HG03354 (cell line): ENCODE results near the gene USP17L20.
"Not testable (repeated sequence)": the region's sequence is repeated elsewhere in the genome, so short reads cannot be mapped to it uniquely, and the experiment has no call there.

ENCODE experiments used
- ATAC-seq: cut with Tn5 transposase; IDR thresholded peaks from one replicate; pipeline ENCODE4 v1.9.1; 2021; ENCODE audit warnings: mild to moderate bottlenecking; ENCODE audit not compliant: unreplicated experiment, poor library complexity, severe bottlenecking

USP17L20 gene

GRCh38 chr4:9257824-9258223 lies at the start of gene USP17L20:
TSS of gene USP17L20 (plus strand) at chr4:9258124. CDS start at chr4:9258124, 0 bp downstream.
- ATAC-seq: not testable (repeated sequence)

DNA sequence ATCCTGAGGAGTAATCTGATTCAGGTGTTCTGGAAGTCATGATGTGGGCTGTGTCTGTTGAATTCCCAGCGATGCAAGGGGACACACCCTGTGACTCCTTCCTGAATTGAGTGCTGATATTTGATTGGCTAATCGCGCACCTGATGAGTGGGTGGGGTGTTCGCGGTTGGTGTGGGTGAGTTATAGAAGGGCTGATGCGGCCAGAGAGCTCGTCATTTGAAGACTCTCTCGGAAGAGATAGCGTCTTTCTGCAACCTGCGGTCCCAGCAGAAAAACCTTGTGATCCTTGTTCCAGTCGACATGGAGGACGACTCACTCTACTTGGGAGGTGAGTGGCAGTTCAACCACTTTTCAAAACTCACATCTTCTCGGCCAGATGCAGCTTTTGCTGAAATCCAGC lies 47.6 kb upstream of the USP17L20 start, which contains the start of gene USP17L10:
TSS of gene USP17L10 (plus strand) at position 301 of the 400 bp plus-strand sequence. CDS start at position 301, 0 bp downstream.
- ATAC-seq: not testable (repeated sequence)

- not testable (repeated sequence) for ATAC-seq
Observed at GRCh38 chr4:9214701-9215100, 43.2 kb upstream of the USP17L20 start.

DNA sequence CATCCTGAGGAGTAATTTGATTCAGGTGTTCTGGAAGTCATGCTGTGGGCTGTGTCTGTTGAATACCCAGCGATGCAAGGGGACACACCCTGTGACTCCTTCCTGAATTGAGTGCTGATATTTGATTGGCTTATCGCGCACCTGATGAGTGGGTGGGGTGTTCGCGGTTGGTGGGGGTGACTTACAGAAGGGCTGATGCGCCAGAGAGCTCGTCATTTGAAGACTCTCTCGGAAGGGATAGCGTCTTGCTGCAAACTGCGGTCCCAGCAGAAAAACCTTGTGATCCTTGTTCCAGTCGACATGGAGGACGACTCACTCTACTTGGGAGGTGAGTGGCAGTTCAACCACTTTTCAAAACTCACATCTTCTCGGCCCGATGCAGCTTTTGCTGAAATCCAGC lies 42.8 kb upstream of the USP17L20 start, which contains the start of gene USP17L11:
TSS of gene USP17L11 (plus strand) at position 301 of the 400 bp plus-strand sequence. CDS start at position 301, 0 bp downstream.
- not testable (repeated sequence) for ATAC-seq

DNA sequence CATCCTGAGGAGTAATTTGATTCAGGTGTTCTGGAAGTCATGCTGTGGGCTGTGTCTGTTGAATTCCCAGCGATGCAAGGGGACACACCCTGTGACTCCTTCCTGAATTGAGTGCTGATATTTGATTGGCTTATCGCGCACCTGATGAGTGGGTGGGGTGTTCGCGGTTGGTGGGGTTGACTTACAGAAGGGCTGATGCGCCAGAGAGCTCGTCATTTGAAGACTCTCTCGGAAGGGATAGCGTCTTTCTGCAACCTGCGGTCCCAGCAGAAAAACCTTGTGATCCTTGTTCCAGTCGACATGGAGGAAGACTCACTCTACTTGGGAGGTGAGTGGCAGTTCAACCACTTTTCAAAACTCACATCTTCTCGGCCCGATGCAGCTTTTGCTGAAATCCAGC lies 38.1 kb upstream of the USP17L20 start, which contains the start of gene USP17L12:
TSS of gene USP17L12 (plus strand) at position 301 of the 400 bp plus-strand sequence. CDS start at position 301, 0 bp downstream.
- ATAC-seq: not testable (repeated sequence)

DNA sequence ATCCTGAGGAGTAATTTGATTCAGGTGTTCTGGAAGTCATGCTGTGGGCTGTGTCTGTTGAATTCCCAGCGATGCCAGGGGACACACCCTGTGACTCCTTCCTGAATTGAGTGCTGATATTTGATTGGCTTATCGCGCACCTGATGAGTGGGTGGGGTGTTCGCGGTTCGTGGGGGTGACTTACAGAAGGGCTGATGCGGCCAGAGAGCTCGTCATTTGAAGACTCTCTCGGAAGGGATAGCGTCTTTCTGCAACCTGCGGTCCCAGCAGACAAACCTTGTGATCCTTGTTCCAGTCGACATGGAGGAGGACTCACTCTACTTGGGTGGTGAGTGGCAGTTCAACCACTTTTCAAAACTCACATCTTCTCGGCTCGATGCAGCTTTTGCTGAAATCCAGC lies 33.3 kb upstream of the USP17L20 start, which contains the start of gene USP17L13:
TSS of gene USP17L13 (plus strand) at position 301 of the 400 bp plus-strand sequence. CDS start at position 301, 0 bp downstream.
- ATAC-seq: not testable (repeated sequence)

DNA sequence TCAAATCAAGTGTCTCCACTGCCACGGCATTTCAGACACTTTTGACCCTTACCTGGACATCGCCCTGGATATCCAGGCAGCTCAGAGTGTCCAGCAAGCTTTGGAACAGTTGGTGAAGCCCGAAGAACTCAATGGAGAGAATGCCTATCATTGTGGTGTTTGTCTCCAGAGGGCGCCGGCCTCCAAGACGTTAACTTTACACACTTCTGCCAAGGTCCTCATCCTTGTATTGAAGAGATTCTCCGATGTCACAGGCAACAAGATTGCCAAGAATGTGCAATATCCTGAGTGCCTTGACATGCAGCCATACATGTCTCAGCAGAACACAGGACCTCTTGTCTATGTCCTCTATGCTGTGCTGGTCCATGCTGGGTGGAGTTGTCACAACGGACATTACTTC lies 27.7 kb upstream of the USP17L20 start:
- not testable (repeated sequence) for ATAC-seq

DNA sequence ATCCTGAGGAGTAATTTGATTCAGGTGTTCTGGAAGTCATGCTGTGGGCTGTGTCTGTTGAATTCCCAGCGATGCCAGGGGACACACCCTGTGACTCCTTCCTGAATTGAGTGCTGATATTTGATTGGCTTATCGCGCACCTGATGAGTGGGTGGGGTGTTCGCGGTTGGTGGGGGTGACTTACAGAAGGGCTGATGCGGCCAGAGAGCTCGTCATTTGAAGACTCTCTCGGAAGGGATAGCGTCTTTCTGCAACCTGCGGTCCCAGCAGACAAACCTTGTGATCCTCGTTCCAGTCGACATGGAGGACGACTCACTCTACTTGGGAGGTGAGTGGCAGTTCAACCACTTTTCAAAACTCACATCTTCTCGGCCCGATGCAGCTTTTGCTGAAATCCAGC lies 23.8 kb upstream of the USP17L20 start, which contains the start of gene USP17L15:
TSS of gene USP17L15 (plus strand) at position 301 of the 400 bp plus-strand sequence. CDS start at position 301, 0 bp downstream.
- not testable (repeated sequence) for ATAC-seq

GRCh38 chr4:9238461-9238860 lies 19.5 kb upstream of the USP17L20 start:
- not testable (repeated sequence) for ATAC-seq

DNA sequence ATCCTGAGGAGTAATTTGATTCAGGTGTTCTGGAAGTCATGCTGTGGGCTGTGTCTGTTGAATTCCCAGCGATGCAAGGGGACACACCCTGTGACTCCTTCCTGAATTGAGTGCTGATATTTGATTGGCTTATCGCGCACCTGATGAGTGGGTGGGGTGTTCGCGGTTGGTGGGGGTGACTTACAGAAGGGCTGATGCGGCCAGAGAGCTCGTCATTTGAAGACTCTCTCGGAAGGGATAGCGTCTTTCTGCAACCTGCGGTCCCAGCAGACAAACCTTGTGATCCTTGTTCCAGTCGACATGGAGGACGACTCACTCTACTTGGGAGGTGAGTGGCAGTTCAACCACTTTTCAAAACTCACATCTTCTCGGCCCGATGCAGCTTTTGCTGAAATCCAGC lies 14.3 kb upstream of the USP17L20 start, which contains the start of gene USP17L17:
TSS of gene USP17L17 (plus strand) at position 301 of the 400 bp plus-strand sequence. CDS start at position 301, 0 bp downstream.
- not testable (repeated sequence) for ATAC-seq

DNA sequence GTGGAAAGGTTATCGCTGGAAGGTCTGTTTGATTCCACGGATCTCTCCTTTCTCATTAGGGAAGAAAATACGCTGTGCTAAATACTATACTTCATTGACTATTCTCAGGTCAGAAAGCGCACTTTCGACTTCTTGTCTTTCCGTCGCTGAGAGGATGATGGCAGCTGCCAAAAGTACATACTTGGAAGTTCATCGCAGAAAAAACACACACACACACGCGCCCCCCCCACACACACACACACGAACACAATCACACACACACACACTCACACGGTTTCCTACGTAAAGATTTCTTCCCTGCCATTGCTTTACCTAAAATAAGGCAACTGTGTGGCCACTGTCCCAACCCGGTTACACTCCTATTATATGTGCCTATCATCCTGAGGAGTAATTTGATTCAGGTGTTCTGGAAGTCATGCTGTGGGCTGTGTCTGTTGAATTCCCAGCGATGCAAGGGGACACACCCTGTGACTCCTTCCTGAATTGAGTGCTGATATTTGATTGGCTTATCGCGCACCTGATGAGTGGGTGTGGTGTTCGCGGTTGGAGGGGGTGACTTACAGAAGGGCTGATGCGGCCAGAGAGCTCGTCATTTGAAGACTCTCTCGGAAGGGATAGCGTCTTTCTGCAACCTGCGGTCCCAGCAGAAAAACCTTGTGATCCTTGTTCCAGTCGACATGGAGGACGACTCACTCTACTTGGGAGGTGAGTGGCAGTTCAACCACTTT lies 9.8 kb upstream of the USP17L20 start, which contains the start of gene USP17L18:
TSS of gene USP17L18 (plus strand) at position 678 of the 728 bp plus-strand sequence. CDS start at position 678, 0 bp downstream.
- not testable (repeated sequence) for ATAC-seq

DNA sequence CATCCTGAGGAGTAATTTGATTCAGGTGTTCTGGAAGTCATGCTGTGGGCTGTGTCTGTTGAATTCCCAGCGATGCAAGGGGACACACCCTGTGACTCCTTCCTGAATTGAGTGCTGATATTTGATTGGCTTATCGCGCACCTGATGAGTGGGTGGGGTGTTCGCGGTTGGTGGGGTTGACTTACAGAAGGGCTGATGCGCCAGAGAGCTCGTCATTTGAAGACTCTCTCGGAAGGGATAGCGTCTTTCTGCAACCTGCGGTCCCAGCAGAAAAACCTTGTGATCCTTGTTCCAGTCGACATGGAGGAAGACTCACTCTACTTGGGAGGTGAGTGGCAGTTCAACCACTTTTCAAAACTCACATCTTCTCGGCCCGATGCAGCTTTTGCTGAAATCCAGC lies 4.8 kb upstream of the USP17L20 start, which contains the start of gene USP17L19:
TSS of gene USP17L19 (plus strand) at position 301 of the 400 bp plus-strand sequence. CDS start at position 301, 0 bp downstream.
- not testable (repeated sequence) for ATAC-seq

DNA sequence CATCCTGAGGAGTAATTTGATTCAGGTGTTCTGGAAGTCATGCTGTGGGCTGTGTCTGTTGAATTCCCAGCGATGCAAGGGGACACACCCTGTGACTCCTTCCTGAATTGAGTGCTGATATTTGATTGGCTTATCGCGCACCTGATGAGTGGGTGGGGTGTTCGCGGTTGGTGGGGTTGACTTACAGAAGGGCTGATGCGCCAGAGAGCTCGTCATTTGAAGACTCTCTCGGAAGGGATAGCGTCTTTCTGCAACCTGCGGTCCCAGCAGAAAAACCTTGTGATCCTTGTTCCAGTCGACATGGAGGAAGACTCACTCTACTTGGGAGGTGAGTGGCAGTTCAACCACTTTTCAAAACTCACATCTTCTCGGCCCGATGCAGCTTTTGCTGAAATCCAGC lies 4.6 kb downstream of the USP17L20 start, which contains the start of gene USP17L21:
TSS of gene USP17L21 (plus strand) at position 301 of the 400 bp plus-strand sequence. CDS start at position 301, 0 bp downstream.
- not testable (repeated sequence) for ATAC-seq

DNA sequence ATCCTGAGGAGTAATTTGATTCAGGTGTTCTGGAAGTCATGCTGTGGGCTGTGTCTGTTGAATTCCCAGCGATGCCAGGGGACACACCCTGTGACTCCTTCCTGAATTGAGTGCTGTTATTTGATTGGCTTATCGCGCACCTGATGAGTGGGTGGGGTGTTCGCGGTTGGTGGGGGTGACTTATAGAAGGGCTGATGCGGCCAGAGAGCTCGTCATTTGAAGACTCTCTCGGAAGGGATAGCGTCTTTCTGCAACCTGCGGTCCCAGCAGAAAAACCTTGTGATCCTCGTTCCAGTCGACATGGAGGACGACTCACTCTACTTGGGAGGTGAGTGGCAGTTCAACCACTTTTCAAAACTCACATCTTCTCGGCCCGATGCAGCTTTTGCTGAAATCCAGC lies 9.4 kb downstream of the USP17L20 start, which contains the start of gene USP17L22:
TSS of gene USP17L22 (plus strand) at position 301 of the 400 bp plus-strand sequence. CDS start at position 301, 0 bp downstream.
- not testable (repeated sequence) for ATAC-seq

DNA sequence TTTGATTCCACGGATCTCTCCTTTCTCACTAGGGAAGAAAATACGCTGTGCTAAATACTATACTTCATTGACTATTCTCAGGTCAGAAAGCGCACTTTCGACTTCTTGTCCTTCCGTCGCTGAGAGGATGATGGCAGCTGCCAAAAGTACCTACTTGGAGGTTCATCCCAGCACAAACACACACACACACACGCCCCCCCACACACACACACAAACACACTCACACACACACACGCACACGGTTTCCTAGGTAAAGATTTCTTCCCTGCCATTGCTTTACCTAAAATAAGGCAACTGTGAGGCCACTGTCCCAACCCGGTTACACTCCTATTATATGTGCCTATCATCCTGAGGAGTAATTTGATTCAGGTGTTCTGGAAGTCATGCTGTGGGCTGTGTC lies 13.8 kb downstream of the USP17L20 start:
- not testable (repeated sequence) for ATAC-seq
